Measurements from ENCODE around the gene FBXW10B.
"Not testable (repeated sequence)": the region's sequence is repeated elsewhere in the genome, so short reads cannot be mapped to it uniquely, and the experiment has no call there.

The FBXW10B gene

DNA sequence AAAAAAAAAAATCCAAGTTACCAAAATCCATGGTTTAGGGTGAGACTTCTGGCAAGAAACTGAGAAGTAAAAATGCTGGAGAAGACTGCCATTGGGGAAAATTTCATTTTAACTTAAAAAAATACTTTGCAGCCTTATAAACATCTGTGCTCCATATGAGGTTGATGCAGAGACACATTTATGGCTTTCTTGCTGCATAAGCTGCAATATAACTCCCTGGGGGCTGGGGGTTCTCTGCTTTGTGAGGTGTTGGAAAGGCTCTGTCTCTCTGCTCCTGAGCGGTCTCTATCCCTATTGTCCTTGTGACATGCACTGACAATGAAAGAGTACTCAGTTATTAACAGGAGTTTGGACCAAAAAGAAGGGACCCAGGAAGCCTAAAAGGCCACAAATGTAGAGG, 6.4 kb downstream of the FBXW10B start:
- H3K4me3 Mint-ChIP-seq, CTCF ChIA-PET, H3K4me1 Mint-ChIP-seq, H3K27me3 Mint-ChIP-seq, H3K9me3 Mint-ChIP-seq, H3K36me3 Mint-ChIP-seq, DNase-seq, H3K27ac Mint-ChIP-seq: not testable (repeated sequence)

GRCh38 chr17:15592960-15593359, 26.5 kb downstream of the FBXW10B start:
- H3K9me3 Mint-ChIP-seq, H3K36me3 Mint-ChIP-seq, CTCF ChIA-PET, H3K27ac Mint-ChIP-seq, DNase-seq, H3K27me3 Mint-ChIP-seq, H3K4me3 Mint-ChIP-seq: not testable (repeated sequence)
- peaks cover 36% of the 10 kb centered on the region for H3K4me1 Mint-ChIP-seq

DNA sequence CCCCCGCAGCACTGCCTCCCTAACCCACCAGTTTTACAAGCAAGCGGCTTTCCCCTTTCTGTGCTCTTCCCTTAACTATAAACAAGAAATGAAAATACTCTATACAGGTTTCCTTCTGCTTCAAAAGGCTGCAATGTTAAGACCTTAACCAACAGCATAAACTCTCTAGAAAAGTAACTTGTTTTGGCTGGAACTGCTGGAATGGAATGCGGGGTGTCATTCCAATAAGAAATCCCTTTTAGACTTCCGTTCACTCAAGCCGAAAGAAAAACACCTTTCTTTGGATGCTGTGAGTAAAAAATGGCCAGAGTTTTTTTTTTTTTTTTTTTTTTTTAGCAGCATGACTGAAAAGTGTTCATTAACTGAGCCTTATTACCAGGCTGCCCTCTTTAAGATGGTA, 27.5 kb downstream of the FBXW10B start:
- H3K36me3 Mint-ChIP-seq, CTCF ChIA-PET, H3K27ac Mint-ChIP-seq, DNase-seq, H3K27me3 Mint-ChIP-seq, H3K9me3 Mint-ChIP-seq, H3K4me3 Mint-ChIP-seq: not testable (repeated sequence)
- peaks cover 40% of the 10 kb centered on the region for H3K4me1 Mint-ChIP-seq

- H3K27me3 Mint-ChIP-seq, H3K9me3 Mint-ChIP-seq, CTCF ChIA-PET, H3K36me3 Mint-ChIP-seq, DNase-seq: not testable (repeated sequence)
- Mint-ChIP-seq H3K4me1 (peaks cover 47% of the 10 kb centered on the region), H3K4me3 (peak overlapping the region; percentile 32), H3K27ac (peak overlapping the region; percentile 84)
Observed at GRCh38 chr17:15590844-15591243, 28.7 kb downstream of the FBXW10B start.

DNA sequence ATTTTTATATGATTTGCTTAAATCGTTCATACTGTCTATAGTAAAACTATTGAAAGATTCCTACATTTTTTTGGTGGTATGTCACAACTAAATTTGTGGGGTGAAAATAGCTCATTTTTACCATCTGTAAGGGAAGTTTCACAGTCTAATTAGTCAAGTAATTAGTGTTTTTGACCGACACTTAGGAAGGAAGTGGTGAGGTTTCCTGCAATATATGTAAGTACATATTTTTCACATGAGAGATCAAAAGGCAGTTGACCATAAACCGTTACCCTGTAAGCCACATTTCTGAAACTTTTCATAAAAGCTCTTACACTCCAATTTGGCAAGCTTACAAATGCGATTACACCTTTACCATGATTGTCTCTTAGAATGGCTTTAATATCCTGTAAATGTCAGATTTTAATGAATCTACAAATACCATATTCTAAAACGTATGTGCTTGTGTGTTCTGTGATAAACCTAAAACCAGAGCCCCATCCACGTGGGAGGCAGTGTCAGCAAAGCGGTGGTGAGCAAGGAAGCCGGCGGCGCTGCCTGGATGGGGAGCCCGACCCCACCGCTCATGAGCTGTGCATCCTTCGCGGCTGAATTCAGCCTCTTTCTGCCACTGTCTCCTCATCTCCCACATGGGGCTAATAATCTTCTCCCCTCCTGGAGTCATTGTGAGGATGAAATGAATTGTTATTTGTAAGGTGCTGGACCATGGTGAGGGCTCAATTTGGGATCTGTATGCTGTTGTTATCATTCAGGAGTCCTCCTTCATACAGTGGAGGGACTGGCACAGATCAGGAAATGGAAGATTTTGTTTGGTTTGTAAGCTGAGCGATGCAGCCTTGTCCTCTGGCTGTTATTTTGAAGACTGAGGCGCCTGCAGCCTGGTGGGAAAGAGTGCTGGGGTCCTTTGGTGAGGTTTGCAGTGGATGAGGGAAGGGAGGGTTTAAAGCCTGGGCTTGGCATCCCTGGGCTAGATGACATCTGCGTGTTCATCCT, 29.7 kb downstream of the FBXW10B start:
- peak overlapping the region; percentile 46 for H3K4me3 Mint-ChIP-seq
- H3K9me3 Mint-ChIP-seq, CTCF ChIA-PET: not testable (repeated sequence)

DNA sequence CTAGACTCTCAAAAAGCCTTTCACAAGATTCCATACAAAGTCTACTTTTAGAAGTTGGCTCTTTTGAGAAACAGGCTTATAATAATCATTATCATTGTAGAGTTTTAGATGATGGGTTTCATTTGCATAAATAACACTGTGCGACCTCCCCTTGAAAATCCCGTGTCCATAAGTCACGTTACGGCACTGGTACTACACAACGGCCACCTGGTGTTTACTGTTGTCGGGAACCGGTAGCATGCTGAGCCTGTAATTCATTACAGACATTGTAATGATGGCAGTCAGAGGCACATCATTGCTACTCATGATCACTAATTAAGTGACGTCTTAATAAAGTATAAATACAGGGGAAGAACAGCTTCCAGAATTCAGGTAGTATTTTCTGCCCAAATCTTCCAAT, 31.5 kb downstream of the FBXW10B start:
- H3K27me3 Mint-ChIP-seq, H3K4me3 Mint-ChIP-seq, CTCF ChIA-PET, H3K36me3 Mint-ChIP-seq, H3K27ac Mint-ChIP-seq, H3K9me3 Mint-ChIP-seq, DNase-seq: not testable (repeated sequence)
- peaks cover 43% of the 10 kb centered on the region for H3K4me1 Mint-ChIP-seq

More for the DNA sequence above, 29.7 kb downstream of the FBXW10B start:
- peak overlapping the region; percentile 84 for H3K27ac Mint-ChIP-seq
- H3K4me1 Mint-ChIP-seq: peaks cover 47% of the 10 kb centered on the region
- H3K36me3 Mint-ChIP-seq, H3K27me3 Mint-ChIP-seq: not testable (repeated sequence)
- DNase-seq: peak; percentile 54

GRCh38 chr17:15583313-15583712, 36.2 kb downstream of the FBXW10B start:
- DNase-seq, H3K36me3 Mint-ChIP-seq, CTCF ChIA-PET, H3K4me3 Mint-ChIP-seq, H3K9me3 Mint-ChIP-seq, H3K27ac Mint-ChIP-seq: not testable (repeated sequence)
- Mint-ChIP-seq H3K27me3 (peaks cover 13% of the 10 kb centered on the region), H3K4me1 (peaks cover 15% of the 10 kb centered on the region)

GRCh38 chr17:15581462-15581861, 38.0 kb downstream of the FBXW10B start:
- H3K4me1 Mint-ChIP-seq, H3K27ac Mint-ChIP-seq, DNase-seq, H3K4me3 Mint-ChIP-seq, H3K36me3 Mint-ChIP-seq, H3K9me3 Mint-ChIP-seq, CTCF ChIA-PET: not testable (repeated sequence)
- peaks cover 19% of the 10 kb centered on the region for H3K27me3 Mint-ChIP-seq

- H3K4me3 Mint-ChIP-seq, H3K27ac Mint-ChIP-seq, H3K36me3 Mint-ChIP-seq, H3K9me3 Mint-ChIP-seq, DNase-seq, H3K4me1 Mint-ChIP-seq, CTCF ChIA-PET: not testable (repeated sequence)
- H3K27me3 Mint-ChIP-seq: peaks cover 28% of the 10 kb centered on the region
Observed at GRCh38 chr17:15576848-15577247, 42.7 kb downstream of the FBXW10B start.

DNA sequence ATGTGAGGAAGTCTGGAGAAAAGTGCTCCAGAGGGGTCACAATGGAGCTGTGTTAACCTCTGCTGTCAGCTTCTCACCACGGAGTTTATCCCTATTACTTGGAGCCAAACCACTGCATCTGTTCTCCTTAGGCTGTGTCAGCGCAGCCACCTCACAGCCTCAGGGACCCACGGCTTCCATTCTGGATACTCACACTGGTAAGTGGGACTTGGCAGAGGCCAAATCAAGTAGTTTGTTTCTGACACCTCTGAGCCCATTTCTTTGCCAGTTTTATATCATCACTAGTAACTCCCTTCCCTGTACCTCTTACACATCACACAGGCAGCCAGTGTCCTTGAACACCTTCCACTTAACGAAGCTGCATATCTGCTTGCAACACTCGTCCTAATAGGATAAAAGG, 44.8 kb downstream of the FBXW10B start:
- peaks cover 33% of the 10 kb centered on the region for H3K27me3 Mint-ChIP-seq
- not testable (repeated sequence) for H3K4me3 Mint-ChIP-seq

GRCh38 chr17:15573870-15574269, 45.6 kb downstream of the FBXW10B start:
- H3K27ac Mint-ChIP-seq, DNase-seq, H3K36me3 Mint-ChIP-seq, H3K4me1 Mint-ChIP-seq, H3K9me3 Mint-ChIP-seq, CTCF ChIA-PET, H3K4me3 Mint-ChIP-seq: not testable (repeated sequence)
- H3K27me3 Mint-ChIP-seq: peaks cover 33% of the 10 kb centered on the region

More for the DNA sequence above, 44.8 kb downstream of the FBXW10B start:
- H3K27ac Mint-ChIP-seq, DNase-seq, H3K36me3 Mint-ChIP-seq, H3K9me3 Mint-ChIP-seq, H3K4me1 Mint-ChIP-seq, CTCF ChIA-PET: not testable (repeated sequence)
